ENCODE measurements around the gene CDH23.

CDH23 gene

DNA sequence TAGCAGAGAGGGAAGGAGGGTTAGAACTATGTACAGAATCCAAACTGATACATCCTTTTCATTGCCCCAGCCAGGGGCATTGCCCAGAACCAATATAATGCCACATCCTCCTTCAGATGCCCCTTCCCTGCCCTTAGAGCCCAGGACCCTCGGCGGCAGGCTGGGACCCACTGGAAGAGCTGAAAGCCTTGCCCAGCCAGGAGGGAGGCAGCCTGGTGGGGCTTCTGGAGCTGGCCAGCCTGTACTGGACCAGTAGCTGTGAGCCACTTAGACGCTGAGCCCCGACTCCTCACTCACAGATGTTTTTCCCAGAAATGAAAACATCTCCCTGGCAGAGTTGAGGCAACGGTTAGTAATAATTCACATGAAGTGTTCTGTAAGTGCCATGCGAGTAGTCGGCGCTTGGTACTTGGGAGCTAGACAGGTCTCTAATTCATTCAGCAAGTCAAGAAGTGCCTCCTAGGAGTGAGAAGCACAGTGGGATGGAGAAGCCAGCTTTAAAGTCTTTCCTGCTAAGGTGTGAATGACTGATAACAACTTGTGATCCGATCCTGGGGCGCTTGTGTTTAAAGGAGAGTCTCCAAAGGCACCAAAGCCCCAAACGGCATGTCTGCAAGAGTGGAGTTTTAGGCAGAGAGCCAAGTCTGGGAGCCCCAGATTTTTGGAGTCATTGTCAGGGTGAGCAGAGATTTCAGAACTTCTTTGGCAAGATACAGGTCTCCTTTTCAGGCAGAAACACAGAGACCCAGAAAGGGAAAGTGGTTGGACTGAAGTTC lies 366.8 kb downstream of the CDH23 start:
- no peak for DNase-seq

DNA sequence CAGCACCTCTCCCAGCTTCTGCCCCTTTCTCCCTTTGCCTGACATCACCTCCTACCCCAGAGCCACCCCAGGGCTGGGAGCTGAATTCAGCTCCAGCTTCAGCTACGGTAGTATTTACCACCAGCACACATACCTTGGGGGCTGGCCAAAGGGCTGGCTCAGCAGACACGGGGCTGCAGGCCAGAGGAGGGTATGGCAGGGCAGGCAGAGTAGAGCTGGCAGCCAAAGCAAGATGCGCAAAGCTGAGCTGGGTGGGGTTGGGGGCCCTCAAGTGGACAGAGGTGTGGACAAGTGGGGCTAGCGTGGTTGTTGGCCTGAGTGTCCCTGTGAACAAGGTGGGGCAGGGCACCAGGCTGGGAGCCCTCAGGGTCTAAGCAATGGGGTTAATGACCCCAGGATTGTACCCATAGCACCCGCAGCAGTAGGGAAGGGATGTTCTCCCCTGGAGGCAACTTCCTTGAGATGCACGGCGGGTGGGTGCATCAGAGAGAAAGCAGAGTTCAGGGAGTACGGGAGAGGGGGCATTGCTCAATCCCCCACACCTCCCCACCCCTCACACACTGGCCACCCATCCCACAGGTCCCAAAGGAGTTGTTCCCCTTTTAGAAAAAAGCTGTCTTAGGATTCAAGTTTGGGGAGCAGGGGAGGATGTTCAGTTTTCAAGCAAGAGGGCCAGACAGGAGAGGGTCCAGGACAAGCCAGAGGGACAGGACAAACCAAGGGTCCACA lies 368.6 kb downstream of the CDH23 start:
- no peak for DNase-seq

DNA sequence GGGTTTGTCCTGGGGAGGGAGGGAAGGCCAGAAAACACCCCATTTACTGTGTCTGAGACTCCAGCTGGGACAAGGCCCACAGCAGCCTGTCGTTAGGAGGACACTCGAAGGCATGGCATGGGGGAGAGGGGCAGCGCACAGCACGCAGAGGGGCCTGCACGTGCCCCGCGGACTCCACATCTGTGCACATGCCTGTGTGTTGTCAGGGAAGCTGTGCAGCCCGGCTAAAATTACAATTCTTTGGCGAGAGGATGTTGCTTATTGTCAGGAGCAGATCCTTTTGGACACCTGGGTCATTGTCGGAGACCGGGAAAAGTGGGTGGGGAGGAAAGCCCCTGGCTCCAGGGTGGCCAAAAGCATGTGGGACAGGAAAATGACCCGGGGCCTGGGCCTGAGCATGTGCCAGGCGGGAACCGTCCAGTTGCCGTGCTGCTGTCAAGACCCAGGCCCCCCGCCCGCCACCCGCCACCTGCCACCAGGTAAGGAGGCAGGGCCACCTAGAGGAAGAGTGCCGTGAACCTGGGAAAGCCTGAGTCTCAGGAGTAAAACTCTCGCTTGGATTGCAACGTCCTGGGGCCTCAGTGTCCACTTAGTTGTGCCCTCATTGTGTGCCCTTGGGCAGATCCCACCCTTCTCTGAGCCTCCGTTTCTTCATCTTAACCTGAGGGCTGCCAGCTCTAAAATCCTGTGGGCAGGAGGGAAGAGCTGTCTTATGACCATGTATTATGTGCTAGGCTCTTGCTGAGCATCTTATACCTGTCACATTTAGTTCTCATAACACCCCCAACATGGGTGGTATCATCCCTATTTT lies 369.4 kb downstream of the CDH23 start:
- DNase-seq, result no peak

DNA sequence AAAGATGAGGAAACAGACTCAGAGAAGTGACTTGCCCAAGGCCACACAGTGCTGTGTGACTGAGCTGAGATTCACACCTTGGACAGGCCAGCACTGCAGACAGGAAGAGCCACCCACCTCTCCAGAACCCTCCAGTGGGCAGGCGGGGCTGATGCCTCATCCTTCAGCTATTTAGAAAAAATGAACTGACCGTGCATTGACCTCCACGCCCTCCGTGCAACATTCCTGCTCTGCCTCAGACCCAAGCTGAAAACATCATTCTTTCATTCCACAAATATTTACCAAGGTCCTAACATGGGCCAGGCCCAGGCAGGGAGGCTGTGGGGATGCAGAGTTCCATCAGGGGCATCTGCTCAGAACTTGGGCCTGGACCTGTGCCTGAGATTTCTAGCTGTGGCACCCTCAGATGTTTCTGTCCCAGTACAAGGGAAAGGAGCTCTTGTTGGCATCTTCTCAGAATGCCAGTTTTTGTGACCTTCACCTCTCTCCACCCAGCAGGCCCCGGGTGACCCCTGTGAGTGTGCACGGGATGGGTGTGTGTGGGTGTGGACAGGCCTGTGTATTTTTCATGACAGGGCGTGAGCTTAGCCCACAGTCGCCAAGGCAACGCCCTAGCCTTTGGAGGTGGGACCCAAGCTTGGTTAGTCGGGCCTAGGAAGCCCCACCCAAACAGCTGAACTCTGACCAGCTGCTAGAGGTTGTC lies 370.1 kb downstream of the CDH23 start:
- DNase-seq, result no peak

DNA sequence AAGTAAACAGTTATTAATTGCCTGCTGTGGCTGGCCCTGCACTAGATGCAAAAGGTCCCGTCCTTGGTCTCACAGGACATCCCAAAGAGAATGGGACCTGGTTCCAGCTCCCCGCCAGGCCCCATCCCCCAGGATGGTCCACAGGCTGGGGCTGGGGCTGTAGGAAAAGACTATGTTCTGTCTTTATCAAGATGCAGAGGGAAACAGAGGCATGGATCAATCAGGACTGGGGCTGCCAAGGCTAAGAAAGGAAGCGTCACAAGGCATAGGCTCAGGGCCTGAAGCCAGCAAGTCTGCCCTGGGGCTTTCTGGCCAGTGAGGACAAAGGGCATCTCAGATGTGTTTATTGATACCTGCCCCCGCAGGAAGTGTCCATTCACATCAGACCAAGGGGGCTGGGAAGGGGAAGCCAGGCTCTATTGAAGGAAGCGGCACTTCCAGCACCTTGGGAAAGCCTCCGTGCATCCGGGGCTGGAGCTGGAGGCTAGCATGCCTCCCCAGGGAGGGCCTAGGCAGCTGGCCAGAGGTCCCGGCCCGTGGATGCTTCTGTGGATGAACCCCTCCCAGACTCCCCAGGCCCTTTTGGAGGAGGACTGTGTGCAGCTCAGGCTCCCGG lies 370.8 kb downstream of the CDH23 start:
- no peak for DNase-seq

DNA sequence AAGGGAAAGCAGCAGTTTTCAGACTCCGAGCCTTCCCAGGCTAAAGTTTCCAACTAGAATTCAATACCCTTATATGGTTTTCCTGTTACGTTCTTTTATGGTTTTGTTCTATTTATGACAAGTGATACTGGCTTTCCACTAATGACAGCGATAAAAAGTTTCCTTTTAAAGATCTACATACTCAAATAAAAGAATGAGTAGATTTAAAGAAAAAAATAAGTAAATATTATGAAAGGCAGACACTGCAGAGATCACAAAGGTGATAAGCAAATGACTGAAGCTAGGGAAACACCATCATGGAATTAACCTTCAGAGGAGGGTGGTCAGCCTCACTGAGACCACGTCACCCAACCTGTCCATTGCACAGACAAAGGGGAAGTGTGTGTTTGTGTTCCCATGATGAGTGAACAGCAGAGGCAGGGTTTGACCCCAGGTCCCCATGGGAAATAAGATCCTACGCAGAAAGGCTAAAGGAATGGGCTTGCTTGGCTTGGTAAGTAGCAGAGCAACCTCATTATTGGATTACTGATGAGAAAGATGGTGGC lies 372.6 kb downstream of the CDH23 start:
- DNase-seq, result no peak

DNA sequence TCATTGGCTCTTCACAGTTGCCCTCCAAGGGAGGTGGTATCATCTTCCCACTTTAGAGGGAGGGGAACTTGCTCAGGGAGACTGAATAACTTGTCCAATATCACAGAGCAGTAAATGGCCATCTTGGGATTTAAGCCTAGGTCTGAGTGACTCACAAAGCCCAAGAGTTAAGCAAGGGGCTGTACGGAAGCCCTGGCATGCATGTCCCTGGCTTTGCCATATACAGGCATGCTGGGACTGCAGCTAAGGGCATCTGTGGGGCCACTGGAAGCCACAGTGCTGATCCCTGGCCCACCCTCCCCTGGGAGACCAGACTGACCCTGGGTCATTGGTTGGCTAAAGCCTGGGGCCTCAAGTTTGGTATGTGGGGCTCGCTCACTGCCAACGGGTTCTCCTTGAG lies 373.5 kb downstream of the CDH23 start:
- DNase-seq, result no peak

DNA sequence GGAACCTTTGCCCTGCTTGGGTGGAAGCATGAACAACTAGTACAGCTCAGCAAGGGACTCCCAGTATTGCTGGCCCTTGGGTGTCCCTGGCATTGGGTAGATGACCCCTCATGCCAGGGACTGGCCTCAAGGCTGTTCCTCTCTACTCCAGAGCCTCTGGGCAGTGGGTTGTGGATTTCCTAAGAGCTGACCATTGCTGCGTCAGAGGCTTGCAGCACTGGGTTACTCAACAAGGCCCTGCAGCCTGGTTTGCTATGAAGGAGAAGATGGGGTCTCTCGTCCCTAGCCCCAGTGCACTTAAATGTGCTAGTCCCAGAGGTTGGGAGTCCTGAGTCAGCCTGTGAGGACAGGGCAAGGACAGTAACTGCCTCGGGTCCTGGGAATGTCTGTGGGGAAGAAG lies 374.1 kb downstream of the CDH23 start:
- peak in 1 of 14 donors; percentile 42 for DNase-seq

DNA sequence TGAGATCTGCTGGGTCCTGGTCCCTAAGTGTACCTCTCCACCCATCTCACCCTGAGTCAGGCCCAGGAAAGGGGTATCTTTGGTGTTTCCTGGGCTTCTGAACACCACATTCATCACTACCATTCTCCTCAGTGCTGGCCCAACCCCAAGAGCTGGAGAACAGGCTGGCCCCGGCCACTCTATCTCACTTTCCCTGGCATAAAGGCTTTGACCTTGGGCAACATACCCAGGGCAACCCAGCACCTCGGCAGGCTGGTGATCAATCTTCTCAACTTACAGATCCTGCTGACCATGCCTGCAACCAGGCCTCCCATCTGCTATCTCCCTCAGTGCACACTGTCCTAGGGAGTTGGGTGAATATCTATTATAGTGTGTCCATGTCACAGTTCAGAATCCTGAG lies 374.5 kb downstream of the CDH23 start:
- DNase-seq, result no peak

DNA sequence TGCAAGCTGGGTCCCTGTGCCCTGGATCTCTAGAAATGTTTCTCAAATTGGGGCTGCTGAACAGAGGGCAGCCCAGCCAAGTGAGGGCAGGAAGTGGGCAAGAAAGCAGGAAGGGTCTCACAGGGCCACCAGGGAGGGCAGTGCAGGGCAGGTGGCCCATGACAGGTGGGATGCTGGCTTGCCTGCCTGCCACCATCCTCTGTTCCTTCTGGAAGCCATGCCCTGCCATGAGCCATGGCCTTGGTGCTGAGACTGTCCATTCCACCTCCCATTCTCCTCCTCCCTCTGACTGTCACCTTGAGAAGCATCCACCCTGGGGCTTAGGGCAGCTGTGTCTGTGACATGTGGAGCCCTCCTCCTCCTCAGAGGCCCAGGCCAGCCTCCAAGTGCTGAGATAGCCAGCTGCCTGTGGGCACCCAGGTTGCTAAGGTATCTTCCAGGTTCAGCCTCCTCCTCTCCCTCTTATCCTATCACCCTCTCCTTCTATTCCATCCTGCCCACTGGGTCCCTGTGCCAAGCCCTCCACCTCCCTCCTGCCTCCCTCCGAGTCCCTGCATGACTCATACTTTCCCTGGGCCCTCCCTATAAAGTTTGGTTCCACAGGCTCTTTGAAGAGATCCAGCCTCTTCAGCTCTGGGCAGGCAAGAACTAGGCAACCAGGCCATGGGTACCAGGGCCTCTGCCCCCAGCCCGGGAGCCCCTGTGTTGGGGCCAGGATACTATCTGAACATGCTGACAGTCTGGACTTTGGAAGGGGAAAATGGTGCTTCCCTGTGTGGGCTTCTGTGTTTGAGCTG lies 375.3 kb downstream of the CDH23 start:
- DNase-seq, result peak in 1 of 14 donors; percentile 43

DNA sequence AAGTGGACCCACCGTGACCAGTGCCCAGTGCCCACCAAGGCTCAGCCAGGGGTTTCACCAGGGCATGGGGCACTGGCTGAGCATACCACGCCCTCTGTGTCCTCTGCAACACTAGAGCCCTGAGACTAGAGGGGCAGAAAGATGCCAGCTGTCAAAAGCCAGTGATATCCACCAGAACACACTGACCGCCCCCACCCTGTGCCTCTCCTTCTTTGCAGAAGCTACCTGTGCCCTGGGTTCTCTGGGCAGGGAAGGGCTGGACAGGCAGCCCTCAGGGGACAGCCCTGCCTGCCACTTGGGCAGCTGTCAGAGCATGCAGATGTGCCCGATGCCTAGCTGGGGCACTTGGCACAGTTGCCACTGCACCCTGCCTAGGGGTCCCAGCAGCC lies 376.1 kb downstream of the CDH23 start:
- DNase-seq, result no peak

DNA sequence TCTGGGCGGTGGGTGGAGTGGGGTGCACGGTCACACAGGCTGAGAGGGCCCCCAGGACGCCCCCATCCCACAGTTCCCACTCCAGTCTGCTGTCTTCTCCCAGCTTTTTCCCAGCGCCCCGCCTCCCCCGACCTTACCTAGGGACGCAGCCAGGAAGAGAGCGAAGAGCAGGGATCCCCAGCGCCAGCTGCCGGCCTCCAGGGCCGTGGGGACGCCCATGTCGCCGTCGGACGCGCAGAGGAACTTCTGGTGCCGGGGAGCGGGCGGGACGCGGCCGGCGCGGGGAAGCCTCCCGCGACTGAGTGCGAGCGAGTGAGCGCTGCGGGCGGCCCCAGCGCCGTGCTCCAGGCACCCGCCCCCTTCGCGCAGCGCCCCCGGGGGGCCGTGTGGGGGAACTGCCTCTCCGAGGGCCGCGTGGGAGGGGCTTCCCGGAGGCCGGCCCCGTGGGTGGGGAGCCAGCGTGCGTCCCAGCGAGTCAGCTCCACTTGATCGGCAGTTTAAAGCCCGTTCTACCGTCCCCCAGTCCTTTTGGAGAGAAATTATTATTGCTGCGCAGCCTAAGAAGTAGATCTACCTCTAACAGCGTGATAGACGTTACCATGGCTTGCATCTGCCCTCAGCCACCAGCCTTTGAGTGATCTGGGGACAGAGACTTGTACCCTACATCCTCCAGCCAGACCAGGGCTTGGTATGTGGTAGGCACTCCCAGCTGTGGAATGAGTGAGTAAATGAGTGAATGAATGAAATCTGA lies 376.7 kb downstream of the CDH23 start, which contains the start of gene VSIR:
TSS of gene VSIR (minus strand) at position 300 of the 751 bp plus-strand sequence. CDS start at position 219, 81 bp downstream.
- DNase-seq, result peak in 11 of 14 donors; percentile 40 to 87 (median 64)

DNA sequence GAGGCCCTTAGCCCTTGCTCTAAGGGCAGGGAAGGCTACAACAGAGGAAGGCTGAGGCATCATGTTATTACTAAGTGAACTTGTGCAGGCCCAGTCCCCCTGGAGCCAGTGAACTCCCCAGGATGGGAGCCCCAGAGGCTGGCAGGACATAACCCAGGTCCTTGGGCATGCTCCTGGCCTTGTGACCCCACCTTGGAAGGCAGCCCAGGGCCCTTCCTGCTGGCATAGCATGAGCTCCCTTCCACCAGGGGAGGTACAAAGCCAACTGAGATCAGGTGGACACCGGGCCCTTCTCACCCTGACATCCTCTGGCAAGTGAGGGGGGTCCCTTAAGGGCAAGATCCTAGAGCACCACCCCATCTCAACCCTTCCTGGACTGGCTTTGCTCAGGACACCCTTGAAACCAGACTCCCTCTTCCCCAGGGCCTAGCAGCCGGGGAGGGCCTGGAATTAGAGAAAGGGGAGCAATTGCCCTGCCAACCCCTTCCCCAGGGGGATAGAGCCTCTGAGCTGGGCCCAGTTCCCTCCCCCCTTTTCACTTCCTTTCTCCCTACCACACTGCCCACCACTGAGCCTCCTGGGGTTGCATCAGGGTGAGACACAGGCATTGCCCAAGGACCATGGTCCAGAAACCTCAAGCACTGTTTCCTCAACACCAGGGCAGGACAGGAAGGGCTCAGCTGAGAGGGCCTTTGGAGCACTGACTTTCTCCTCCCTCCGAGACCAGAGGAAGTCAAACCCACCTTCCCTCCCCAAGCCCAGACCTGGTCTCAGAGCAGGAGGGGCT lies 378.4 kb downstream of the CDH23 start:
- peak in 3 of 14 donors; percentile 39 to 57 (median 53) for DNase-seq

DNA sequence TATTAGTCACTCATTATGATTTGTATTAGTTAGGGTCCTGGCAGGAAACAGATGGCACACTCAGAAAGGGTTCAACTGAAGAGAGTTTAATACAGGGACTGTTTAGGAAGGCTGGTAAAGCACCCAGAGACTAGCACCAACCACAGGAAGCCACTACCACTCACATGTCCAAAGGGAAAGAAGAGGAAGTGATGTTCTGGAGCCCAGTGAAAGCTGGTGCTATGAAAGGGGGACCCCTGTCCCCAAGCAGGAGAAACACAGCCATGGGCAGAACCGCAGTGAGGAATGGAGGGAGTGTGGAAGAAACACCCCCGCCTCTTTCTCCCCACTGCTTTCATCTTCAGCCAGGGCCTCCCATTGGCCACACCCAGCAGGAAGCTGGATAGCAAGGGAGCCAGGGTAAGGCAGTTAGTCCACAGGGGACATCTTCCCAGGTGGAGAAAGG lies 379.8 kb downstream of the CDH23 start:
- no peak for DNase-seq

DNA sequence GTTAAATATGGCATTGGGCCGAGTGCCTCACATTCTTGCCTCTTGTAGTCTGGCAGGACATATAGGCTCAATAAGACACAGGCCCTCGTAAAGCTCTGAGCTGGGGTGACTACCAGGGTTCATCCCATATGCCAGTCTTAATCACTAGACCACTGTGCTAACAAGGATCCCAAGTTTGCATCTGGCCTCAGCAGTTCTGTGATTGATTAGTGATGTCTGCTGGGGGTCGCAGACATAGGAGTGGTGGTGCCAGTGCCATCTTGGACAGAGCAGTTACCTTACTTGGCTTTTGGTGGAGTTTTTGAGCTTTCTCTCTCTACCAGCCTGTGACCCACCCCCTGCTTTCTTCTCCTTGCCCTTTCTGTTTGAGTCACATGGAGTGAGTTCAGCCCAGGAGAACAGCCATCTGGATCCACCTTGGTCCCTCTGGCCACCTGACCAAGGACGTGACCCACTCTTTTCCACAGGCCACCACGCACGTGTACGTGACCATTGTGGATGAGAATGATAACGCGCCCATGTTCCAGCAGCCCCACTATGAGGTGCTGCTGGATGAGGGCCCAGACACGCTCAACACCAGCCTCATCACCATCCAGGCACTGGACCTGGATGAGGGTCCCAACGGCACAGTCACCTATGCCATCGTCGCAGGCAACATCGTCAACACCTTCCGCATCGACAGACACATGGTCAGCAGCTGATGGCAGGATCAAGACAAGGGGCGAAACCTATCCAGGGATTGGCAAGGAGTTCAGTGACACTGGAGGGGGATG lies 380.7 kb downstream of the CDH23 start:
- DNase-seq, result no peak

DNA sequence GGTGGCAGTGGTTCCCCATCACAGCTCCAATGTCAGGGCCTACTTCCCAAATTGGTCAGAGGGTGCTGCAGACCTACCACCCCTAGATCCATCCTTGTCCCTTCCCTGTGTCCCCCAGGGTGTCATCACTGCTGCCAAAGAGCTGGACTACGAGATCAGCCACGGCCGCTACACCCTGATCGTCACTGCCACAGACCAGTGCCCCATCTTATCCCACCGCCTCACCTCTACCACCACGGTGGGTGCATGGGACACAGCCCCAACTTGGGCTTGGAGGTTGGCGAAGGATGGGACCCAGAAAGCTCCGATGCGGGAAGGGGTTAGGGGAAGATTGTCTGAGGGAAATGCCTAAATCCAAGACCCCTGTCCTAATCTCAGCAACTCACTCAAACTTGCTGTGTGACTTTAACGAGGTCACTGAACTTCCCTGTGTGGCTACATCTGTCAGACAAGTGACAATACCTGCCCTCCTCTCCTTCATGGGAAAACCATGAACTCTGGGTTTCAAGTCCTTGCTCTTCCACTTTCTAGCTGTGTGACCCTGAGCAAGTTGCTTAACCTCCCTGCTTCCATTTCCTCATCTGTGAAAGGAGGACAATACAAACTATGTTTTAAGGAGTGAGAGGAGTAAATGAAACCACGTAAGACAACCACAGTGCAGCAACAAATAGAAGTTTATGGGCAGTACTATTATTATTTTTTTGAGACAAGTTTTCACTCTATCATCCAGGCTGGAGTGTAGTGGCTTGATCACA lies 381.5 kb downstream of the CDH23 start:
- DNase-seq, result no peak

DNA sequence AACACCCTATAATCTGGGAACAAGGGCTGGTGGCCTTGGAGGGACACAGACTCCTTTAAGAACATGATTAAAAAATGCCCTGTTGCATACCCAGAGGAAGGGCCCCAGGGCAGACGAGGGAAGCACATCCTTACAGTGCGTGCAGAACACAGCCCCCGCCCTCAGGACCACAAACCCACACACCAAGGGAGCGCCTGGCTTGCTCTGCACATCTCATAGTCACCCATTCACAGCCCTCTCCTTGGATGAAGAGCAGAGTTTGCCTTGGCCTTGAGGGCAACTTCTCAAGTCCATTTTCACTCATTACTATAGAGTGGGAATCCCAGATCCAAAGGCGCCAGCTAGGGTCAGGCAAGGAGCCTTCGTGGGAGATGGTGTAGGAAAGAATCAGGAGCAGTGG lies 382.9 kb downstream of the CDH23 start:
- no peak for DNase-seq

Data from C1 segment of cervical spinal cord (tissue), 14 donors.